GM23248 (cell line): Measurements from ENCODE around the gene RXRA. TPM values are rescaled to one million over a fixed set of nuclear protein-coding genes. Genes with fewer than 3 reads are reported as not detected.

ENCODE experiments used
- DNase-seq: peaks from one replicate; pipeline ENCODE4 v3.0.0-alpha.2; 2015
- H2AFZ ChIP-seq: fragments of 200-600 bp; sonication (generic); 2 replicates; pipeline ENCODE4 v1.6.1; 2016; ENCODE audit warnings: antibody characterized with exemption
- H3F3A ChIP-seq: fragments of 200-600 bp; sonication (generic); 2 replicates; pipeline ENCODE4 v1.6.1; 2016; ENCODE audit warnings: mild to moderate bottlenecking, antibody characterized with exemption, mixed run types; ENCODE audit not compliant: insufficient read depth
- H3K27ac ChIP-seq: fragments of 200-600 bp; sonication (generic); 2 replicates; pipeline ENCODE4 v1.5.1; 2016; ENCODE audit warnings: mild to moderate bottlenecking
- H3K27me3 ChIP-seq: fragments of 200-600 bp; sonication (generic); replicated peaks from 2 replicates; pipeline ENCODE4 v1.6.1; 2016; ENCODE audit warnings: mild to moderate bottlenecking; ENCODE audit not compliant: insufficient read depth
- H3K36me3 ChIP-seq: fragments of 200-600 bp; sonication (generic); 2 replicates; pipeline ENCODE4 v1.6.1; 2016; ENCODE audit warnings: low read depth, mild to moderate bottlenecking
- H3K4me1 ChIP-seq: fragments of 200-600 bp; sonication (generic); 2 replicates; pipeline ENCODE4 v1.6.1; 2016; ENCODE audit warnings: mild to moderate bottlenecking; ENCODE audit not compliant: insufficient read depth
- H3K4me2 ChIP-seq: fragments of 200-600 bp; sonication (generic); one replicate; pipeline ENCODE4 v1.6.1; 2016; ENCODE audit warnings: mild to moderate bottlenecking; ENCODE audit not compliant: unreplicated experiment
- H3K4me3 ChIP-seq: fragments of 200-600 bp; sonication (generic); 2 replicates; pipeline ENCODE4 v1.5.1; 2016; ENCODE audit warnings: mild to moderate bottlenecking
- H3K79me2 ChIP-seq: fragments of 200-600 bp; sonication (generic); 2 replicates; pipeline ENCODE4 v1.6.1; 2016; ENCODE audit warnings: mild to moderate bottlenecking; ENCODE audit not compliant: insufficient read depth
- H3K9ac ChIP-seq: fragments of 200-600 bp; sonication (generic); 2 replicates; pipeline ENCODE4 v1.6.1; 2016; ENCODE audit warnings: mild to moderate bottlenecking
- H3K9me2 ChIP-seq: fragments of 200-600 bp; sonication (generic); 2 replicates; pipeline ENCODE4 v1.6.1; 2016; ENCODE audit warnings: mixed run types, mild to moderate bottlenecking, moderate library complexity; ENCODE audit not compliant: insufficient read depth
- H3K9me3 ChIP-seq: fragments of 200-600 bp; sonication (generic); one replicate; pipeline ENCODE4 v1.6.1; 2017; ENCODE audit warnings: low read depth
- H4K20me1 ChIP-seq: fragments of 200-600 bp; sonication (generic); 2 replicates; pipeline ENCODE4 v1.6.0; 2016; ENCODE audit not compliant: insufficient read depth
- EZH2 ChIP-seq: fragments of 200-600 bp; sonication (generic); IDR thresholded peaks from 2 replicates; pipeline ENCODE4 v1.6.1; 2018; ENCODE audit warnings: antibody characterized with exemption, mild to moderate bottlenecking; ENCODE audit not compliant: insufficient read depth, poor library complexity, severe bottlenecking
- EZH2phosphoT487 ChIP-seq: fragments of 200-600 bp; sonication (generic); IDR thresholded peaks from 2 replicates; pipeline ENCODE4 v1.6.1; 2018; ENCODE audit warnings: antibody characterized with exemption, moderate library complexity, mild to moderate bottlenecking, low read depth; ENCODE audit not compliant: insufficient read depth
- WGBS, 2 experiments: methylation state at CpG; one replicate each; pipeline ENCODE4 v1.1.6; 2015 to 2017; ENCODE audit warnings: low lambda C conversion rate in 2 of 2, low coverage in 1 of 2; ENCODE audit errors: missing lambda C conversion rate in 2 of 2; 5-methylcytosine and 5-hydroxymethylcytosine counted together
- in situ Hi-C: fragments of 300-500 bp; cut with MboI; formaldehyde crosslinking; loops from 2 replicates; pipeline ENCODE4 v1.15.0; 2020
- microRNA-seq: library from miRNA; unstranded; fragments of <30 nt; microRNA quantifications from one replicate; pipeline ENCODE4, GENCODE V29; 2016; ENCODE audit warnings: borderline number of aligned reads
- polyA plus RNA-seq: library from polyadenylated mRNA; unstranded; fragments of >200 nt; fragmentation: Nextera tagmentation; extraction: Ambion mirVana; gene quantifications from 2 replicates; pipeline ENCODE4 v1.2.1, GENCODE V29; 2016
- small RNA-seq: library from RNA; depleted of rRNA; stranded (forward); fragments of <200 nt; gene quantifications from one replicate; pipeline ENCODE3, GENCODE V24; 2014; ENCODE audit warnings: low read depth, low replicate concordance
- total RNA-seq: library from RNA; depleted of rRNA; stranded (reverse); fragments of >200 nt; shearing (Covaris generic); gene quantifications from 2 replicates; pipeline ENCODE4 v1.2.3, GENCODE V29; 2014; rRNA removed

The RXRA gene
- total and polyA plus RNA-seq, 2 experiments from 2014 or later, result 3.9 to 34.8 TPM

- Histone ChIP-seq H3K9me2 (no peaks in the 10 kb centered on the region), H3F3A (no peaks in the 10 kb centered on the region), H3K9ac (no peak overlapping the region), H3K36me3 (no peaks in the 10 kb centered on the region), H3K4me1 (peaks cover 10% of the 10 kb centered on the region), H3K27ac (no peak overlapping the region), H3K4me2 (no peak overlapping the region), H3K27me3 (no peaks in the 10 kb centered on the region), H4K20me1 (no peaks in the 10 kb centered on the region), H3K4me3 (no peak overlapping the region), H2AFZ (no peak overlapping the region), H3K79me2 (no peaks in the 10 kb centered on the region), H3K9me3 (no peaks in the 10 kb centered on the region)
- in situ Hi-C loops, result no loop called here
- no peak for DNase-seq
- 97% methylated on average over 8 of the region's 8 CpGs for WGBS, 2 experiments
- TF ChIP-seq EZH2phosphoT487 (no peak), EZH2 (no peak)
Measured at GRCh38 chr9:134485653-134486052, 159.4 kb downstream of the RXRA start.

GRCh38 chr9:134486143-134486591 lies 159.9 kb downstream of the RXRA start:
- no peaks in the 10 kb centered on the region for H3K9me3 ChIP-seq
- no peak overlapping the region for H3K27ac ChIP-seq
- no peaks in the 10 kb centered on the region for H3F3A ChIP-seq
- peaks cover 10% of the 10 kb centered on the region for H3K4me1 ChIP-seq
- H3K9me2 ChIP-seq, result no peaks in the 10 kb centered on the region
- 83 to 84% methylated on average over 16 of the region's 16 CpGs for WGBS, 2 experiments
- H3K27me3 ChIP-seq, result no peaks in the 10 kb centered on the region
- no peak for DNase-seq
- no peaks in the 10 kb centered on the region for H4K20me1 ChIP-seq
- TF ChIP-seq EZH2phosphoT487, result no peak
- no peak for TF ChIP-seq EZH2
- no peak overlapping the region for H2AFZ ChIP-seq
- no peaks in the 10 kb centered on the region for H3K36me3 ChIP-seq
- in situ Hi-C loops, result no loop called here
- H3K4me2 ChIP-seq, result no peak overlapping the region
- H3K4me3 ChIP-seq, result no peak overlapping the region
- no peak overlapping the region for H3K9ac ChIP-seq
- no peaks in the 10 kb centered on the region for H3K79me2 ChIP-seq

- H3K27me3 ChIP-seq, result no peaks in the 10 kb centered on the region
- H3K9me3 ChIP-seq, result no peaks in the 10 kb centered on the region
- no peak overlapping the region for H3K9ac ChIP-seq
- peaks cover under 1% of the 10 kb centered on the region; the same call in 1 of the 2 replicates for H3F3A ChIP-seq
- H2AFZ ChIP-seq, result no peak overlapping the region
- H3K36me3 ChIP-seq, result no peaks in the 10 kb centered on the region
- no peak for TF ChIP-seq EZH2phosphoT487
- TF ChIP-seq EZH2, result no peak
- H3K4me3 ChIP-seq, result no peak overlapping the region
- no peaks in the 10 kb centered on the region for H3K79me2 ChIP-seq
- no peak overlapping the region for H3K4me2 ChIP-seq
- 84 to 86% methylated on average over 16 of the region's 16 CpGs for WGBS, 2 experiments
- H4K20me1 ChIP-seq, result no peaks in the 10 kb centered on the region
- no peak overlapping the region for H3K27ac ChIP-seq
- no peaks in the 10 kb centered on the region for H3K9me2 ChIP-seq
- H3K4me1 ChIP-seq, result peaks cover 10% of the 10 kb centered on the region
- in situ Hi-C loops, result no loop called here
- no peak for DNase-seq
Measured at GRCh38 chr9:134486596-134486995, 160.3 kb downstream of the RXRA start.

Small RNA genes within 50 kb of the gene (microRNA-seq; reads per million reads assigned to microRNA genes)
- gene MIR4669, result not detected

Small RNA genes within 50 kb of the gene (small RNA-seq; reads per million reads assigned to genes)
- not detected for gene MIR4669

Other genes with a start within 250 kb of the RXRA start
- 25.9 and 29.2 TPM in 2 replicates for gene WDR5, start 190.4 kb upstream of the RXRA start, total RNA-seq
- 21.0 and 21.8 TPM in 2 replicates for gene WDR5, start 190.4 kb upstream of the RXRA start, polyA plus RNA-seq
- not detected in 2 replicates for gene RNU6ATAC, start 161.9 kb upstream of the RXRA start, total RNA-seq
- gene RNU6ATAC, start 161.9 kb upstream of the RXRA start, polyA plus RNA-seq, result not detected in 2 replicates